GM10266 (cell line): ENCODE data around the gene EPN2.

Experiments
- DNase-seq: peaks from one replicate; pipeline ENCODE4 v3.0.0; 2012; ENCODE audit errors: extremely low spot score
- CTCF ChIP-seq: IDR thresholded peaks from 2 replicates; pipeline ENCODE4 v1.5.1; 2012; ENCODE audit warnings: mild to moderate bottlenecking, low read depth; ENCODE audit not compliant: control insufficient read depth, insufficient read depth; ENCODE audit errors: missing control alignments

EPN2 gene

GRCh38 chr17:19313746-19314651, 76.8 kb downstream of the EPN2 start:
- TF ChIP-seq CTCF, result no peak
- no peak for DNase-seq

GRCh38 chr17:19315104-19315503, 77.9 kb downstream of the EPN2 start:
- DNase-seq, result no peak
- TF ChIP-seq CTCF, result no peak

- no peak for DNase-seq
- no peak for TF ChIP-seq CTCF
These were observed 79.7 kb downstream of the EPN2 start for GRCh38 chr17:19316761-19317358.

GRCh38 chr17:19317359-19318095, 80.4 kb downstream of the EPN2 start:
- peak; percentile 47 for DNase-seq
- TF ChIP-seq CTCF, result peak; percentile 53

DNA sequence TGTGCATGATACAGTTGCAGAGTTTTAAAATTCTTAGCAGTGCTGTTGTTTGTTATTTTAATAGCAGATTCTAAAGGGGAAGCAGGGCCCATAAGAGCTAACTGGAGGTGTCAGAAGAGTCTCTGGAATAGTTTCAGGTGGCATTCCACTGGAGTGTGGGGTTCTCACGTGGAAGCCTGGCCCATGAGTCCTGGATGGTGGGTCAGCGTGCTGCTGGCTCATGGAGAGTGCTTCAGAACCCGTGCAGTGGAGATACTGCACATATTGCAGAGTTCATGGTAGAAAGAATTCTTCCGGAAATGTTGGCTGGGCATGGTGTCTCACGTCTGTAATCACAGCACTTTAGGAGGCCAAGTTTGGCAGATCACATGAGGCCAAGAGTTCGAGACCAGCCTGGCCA, 81.4 kb downstream of the EPN2 start:
- TF ChIP-seq CTCF, result no peak
- no peak for DNase-seq

GRCh38 chr17:19319771-19320505, 82.8 kb downstream of the EPN2 start:
- DNase-seq, result no peak
- TF ChIP-seq CTCF, result no peak
